Superior temporal gyrus (tissue), 1 donor: ENCODE results near the gene ZNF813.
A peak's percentile ranks its signal among the peaks of the same experiment; 100 is the strongest.
"Not testable (repeated sequence)": the region's sequence is repeated elsewhere in the genome, so short reads cannot be mapped to it uniquely, and the experiment has no call there.

Source experiments
- DNase-seq: peaks from one replicate; pipeline ENCODE4 v3.0.0-alpha.2; 2016; ENCODE audit errors: extremely low spot score

Gene ZNF813

GRCh38 chr19:53483751-53484150 is 16.2 kb downstream of the ZNF813 start:
- DNase-seq = not testable (repeated sequence)

- no peak for DNase-seq
These were observed 17.8 kb downstream of the ZNF813 start for GRCh38 chr19:53485046-53486004.

DNA sequence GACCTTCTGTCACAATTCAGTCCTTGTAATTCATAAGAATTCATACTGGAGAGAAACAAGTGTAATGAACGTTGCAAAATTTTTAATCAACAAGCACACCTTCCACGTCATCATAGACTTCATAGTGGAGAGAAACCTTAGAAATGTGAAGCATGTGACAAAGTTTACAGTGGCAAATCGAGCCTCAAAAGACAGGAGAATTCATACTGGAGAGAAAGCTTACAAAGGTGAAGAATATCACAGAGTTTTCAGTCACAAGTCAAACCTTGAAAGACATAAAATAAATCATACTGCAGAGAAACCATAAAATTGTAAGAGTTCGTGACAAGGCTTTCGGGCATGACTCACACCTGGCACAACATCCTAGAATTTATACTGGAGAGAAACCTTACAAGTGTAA is 24.6 kb downstream of the ZNF813 start:
- DNase-seq = no peak

GRCh38 chr19:53497311-53498023 is 29.9 kb downstream of the ZNF813 start:
- not testable (repeated sequence) for DNase-seq

DNA sequence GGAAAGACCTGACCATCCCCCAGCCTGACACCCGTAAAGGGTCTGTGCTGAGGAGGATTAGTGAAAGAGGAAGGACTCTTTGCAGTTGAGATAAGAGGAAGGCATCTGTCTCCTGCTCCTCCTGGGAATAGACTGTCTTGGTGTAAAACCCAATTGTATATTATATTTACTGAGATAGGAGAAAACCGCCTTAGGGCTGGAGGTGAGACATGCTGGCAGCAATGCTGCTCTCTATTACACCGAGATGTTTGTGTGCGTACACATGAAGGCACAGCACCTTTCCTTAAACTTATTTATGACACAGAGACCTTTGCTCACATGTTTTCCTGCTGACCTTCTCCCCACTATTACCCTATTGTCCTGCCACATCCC is 30.5 kb downstream of the ZNF813 start:
- DNase-seq = not testable (repeated sequence)

DNA sequence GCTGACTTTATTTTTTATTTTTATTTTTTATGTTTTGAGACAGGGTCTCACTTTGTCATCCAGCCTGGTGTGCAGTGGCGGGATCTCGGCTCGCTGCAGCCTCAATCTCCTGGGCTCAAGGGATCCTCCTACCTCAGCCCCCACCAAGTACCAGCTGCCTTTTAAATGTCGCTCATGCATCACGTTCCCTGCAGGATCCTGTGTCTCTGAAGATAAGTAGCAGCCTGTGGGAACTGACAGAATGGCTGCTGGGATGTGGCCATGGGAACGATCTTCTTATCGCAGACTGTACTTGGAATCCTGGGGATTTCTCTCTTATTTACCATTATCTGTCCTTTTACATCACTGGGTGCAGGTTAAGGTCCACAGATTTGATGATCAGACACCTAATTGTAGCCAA is 35.6 kb downstream of the ZNF813 start:
- peak; percentile 11 for DNase-seq

GRCh38 chr19:53503671-53504364 is 36.3 kb downstream of the ZNF813 start:
- peak; percentile 33 for DNase-seq

- DNase-seq = peak; percentile 41
These were observed 36.8 kb downstream of the ZNF813 start for GRCh38 chr19:53504365-53504703.

DNA sequence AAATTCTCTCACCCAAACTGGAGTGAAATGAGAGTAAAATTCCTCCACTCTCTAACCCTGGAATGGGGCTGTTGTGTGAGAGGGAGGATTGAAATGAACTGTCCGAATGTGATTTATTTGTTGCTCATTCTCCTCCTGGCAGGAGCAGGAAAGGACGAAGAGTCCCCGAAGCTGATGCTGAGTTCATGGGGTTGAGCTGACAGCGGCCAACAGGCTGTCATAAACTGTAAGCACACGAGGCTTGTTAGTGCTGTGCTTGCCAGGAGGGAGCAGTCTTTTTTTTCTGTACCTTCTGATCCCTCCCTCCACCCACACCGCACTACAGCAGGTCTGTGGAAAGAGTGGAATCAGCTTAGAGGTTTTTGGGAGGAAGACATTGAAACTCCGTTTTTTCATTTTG is 37.4 kb downstream of the ZNF813 start:
- peak; percentile 20 for DNase-seq

- DNase-seq = no peak
These were observed 39.2 kb downstream of the ZNF813 start for GRCh38 chr19:53506728-53507127.

GRCh38 chr19:53507523-53508442 is 40.2 kb downstream of the ZNF813 start:
- DNase-seq = no peak

GRCh38 chr19:53509443-53509842 is 41.9 kb downstream of the ZNF813 start:
- DNase-seq = no peak

DNA sequence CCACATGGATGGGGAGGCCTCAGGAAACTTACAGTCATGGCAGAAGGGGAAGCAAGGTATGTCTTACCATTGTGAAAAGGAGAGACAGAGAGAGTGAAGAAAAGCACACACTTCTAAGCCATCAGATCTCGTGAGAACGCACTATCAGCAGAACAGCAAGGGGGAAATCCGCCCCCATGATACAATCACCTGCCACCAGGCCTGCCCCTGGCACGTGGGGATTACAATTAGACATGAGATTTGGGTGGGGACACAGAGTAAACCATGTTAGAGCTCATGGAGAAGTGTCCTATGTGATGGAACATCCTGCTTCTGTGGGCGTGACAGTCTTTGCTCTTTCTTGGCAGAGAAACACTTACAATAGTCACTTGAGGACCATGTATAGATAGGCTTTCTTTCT is 42.3 kb downstream of the ZNF813 start:
- DNase-seq = no peak

DNA sequence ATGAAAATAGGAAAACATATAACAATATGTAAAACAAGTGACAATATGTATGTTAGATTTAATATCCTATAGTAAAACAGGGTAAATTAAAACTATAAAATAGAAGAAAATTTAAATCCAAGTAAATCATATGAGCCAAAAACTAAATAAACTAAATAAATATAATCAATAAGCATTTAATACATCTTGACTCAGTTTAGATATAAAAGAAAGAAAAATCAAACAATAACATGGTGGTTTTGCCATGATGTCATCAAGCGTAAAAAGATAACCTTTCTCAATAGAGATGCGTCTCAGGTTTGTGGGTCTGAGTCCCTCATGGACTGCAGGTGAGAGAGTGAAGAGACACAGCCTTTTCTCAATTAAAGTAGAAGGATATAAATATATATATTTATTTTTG is 43.8 kb downstream of the ZNF813 start:
- no peak for DNase-seq

DNA sequence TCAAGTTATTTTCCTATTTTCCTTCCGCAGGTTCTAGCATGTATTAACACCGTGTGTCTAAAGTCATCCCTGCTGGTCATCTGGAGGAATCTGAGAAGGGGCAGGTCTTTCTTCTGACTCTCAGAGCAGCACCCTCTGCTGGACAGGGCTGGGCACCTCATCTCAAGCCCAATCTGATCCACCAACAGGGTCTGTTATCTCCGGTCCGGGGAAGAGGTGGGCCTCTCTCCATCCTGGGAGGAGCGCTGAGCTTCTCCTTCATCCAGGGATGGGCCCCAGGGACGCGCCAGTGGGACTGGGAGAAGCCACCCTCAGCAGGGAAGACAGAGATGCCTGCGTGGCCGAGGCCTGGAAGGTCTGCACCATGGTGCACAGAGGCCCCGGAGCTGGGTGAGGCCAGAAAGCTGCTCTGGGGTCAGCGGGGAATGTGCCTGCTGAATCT is 44.4 kb downstream of the ZNF813 start:
- DNase-seq = peak; percentile 38

- not testable (repeated sequence) for DNase-seq
These were observed 47.5 kb downstream of the ZNF813 start for GRCh38 chr19:53515047-53515446.

- DNase-seq = no peak
These were observed 49.7 kb downstream of the ZNF813 start for GRCh38 chr19:53517114-53517741.

DNA sequence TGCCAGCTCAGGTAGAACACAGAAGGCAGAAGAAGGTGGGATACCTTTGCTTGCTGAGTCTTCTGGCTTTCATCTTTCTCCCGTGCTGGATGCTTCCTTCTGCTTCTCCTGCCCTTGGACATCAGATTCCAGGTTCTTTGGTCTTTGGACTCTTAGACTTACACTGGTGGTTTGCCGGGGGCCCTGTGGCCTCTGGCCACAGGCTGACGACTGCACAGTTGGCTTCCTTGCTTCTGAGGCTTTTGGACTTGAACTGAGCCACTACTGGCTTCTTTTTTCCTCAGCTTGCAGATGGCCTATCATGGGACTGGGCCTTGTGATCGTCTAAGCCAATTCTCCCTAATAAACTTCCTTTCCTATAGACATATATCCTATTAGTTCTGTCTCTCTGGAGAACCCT is 50.6 kb downstream of the ZNF813 start:
- no peak for DNase-seq

GRCh38 chr19:53518716-53519115 is 51.2 kb downstream of the ZNF813 start:
- DNase-seq = no peak

DNA sequence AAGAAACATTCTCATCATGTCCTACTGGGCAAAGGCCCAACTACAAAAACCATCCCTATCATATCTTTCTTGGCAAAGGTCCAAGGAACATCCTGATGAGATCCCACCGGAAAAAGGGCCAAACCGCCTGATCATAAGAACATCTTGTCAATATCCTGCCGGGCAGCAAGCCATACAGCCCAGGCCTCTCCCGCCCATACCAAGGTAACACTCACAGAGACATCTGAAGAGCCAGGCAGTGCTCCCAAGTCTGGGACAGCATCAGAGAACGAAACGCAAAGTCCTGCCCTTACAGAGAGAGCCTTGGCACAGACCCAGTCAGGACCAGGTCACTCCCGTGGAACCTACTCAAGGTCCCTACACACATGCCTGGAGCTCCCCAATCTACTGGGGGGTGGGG is 51.9 kb downstream of the ZNF813 start:
- no peak for DNase-seq

DNA sequence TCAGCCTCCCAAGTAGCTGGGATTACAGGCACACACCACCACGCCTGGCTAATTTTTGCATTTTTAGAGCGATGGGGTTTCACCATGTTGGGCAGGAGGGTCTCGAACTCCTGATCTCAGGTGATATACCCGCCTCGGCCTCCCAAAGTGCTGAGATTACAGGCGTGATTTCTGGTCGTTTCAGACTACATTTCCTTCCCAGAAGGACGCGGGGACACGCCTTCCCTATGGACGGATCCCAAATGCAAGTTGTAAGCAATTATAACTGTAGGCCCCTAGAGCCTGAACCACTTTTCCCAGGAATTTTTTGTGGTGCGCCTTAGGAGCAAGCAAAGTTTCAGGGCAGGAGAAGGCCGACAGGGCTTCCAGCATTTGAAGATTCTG is 52.6 kb downstream of the ZNF813 start:
- no peak for DNase-seq
